ENCODE measurements around the gene C1orf52.

The C1orf52 gene

DNA sequence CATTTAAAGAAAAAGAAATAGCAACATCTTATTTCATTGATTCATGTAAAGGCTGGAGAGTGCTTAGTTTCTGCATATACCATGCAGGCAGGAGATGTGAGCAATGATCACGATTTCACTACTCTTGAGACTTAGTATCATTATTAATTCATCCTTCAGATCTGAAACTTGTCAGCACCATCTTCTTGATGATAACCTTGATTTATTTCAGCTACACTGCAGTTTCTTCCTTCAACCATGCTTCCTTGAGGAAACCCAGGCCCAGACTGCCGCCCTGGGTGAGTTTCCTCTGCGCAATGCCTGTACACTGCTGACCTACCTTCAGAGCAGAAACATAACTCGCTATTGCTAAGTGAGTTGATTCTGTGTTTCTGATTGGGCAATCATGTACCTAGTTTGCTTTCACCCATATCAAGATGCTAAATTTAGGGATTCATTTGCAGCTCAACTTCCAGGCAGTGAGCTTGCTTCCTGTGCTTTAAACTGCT lies 30.4 kb upstream of the C1orf52 start:
- no peak overlapping the region for H3K4me3 Mint-ChIP-seq
- no peaks in the 10 kb centered on the region for H3K4me1 Mint-ChIP-seq
- no peak for DNase-seq
- H3K36me3 Mint-ChIP-seq: no peaks in the 10 kb centered on the region
- no peaks in the 10 kb centered on the region for H3K9me3 Mint-ChIP-seq
- H3K27me3 Mint-ChIP-seq: peaks cover 20% of the 10 kb centered on the region
- no peak overlapping the region for H3K27ac Mint-ChIP-seq
- CTCF ChIA-PET: no interaction called here

DNA sequence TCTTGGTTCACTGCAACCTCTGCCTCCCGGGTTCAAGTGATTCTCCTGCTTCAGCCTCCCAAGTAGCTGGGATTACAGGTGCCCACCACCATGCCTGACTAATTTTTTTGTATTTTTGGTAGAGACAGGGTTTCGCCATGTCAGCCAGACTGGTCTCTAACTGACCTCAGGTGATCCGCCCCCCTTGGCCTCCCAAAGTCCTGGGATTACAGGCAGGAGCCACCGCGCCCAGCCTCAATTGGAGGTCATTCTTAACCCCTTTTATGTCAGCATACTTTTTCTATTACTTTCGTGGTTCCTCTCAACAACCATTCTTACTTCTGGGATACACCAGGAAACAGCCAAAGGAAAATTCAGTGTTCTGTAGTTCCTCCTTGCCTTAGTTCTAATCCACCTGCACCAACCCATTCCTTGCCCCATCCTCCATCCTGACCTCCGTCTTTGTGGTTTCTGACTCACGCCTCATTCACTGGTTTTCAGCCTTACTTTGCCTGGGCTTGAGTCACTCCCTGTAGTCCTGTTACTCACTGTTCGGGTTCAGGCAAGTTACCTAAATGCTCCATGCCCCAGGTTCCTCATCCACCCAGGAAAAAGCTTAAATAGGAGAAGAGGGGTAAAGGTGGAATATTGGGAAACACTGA lies 29.9 kb upstream of the C1orf52 start:
- no peaks in the 10 kb centered on the region for H3K36me3 Mint-ChIP-seq
- DNase-seq: no peak
- CTCF ChIA-PET: interaction anchor here (1.3 kb wide), 1 partner anchor 344 kb away, joined by 3 read pairs; no protein-coding TSS in a partner anchor
- H3K4me1 Mint-ChIP-seq: no peaks in the 10 kb centered on the region
- H3K9me3 Mint-ChIP-seq: no peaks in the 10 kb centered on the region
- no peak overlapping the region for H3K27ac Mint-ChIP-seq
- H3K4me3 Mint-ChIP-seq: no peak overlapping the region
- H3K27me3 Mint-ChIP-seq: peaks cover 20% of the 10 kb centered on the region

DNA sequence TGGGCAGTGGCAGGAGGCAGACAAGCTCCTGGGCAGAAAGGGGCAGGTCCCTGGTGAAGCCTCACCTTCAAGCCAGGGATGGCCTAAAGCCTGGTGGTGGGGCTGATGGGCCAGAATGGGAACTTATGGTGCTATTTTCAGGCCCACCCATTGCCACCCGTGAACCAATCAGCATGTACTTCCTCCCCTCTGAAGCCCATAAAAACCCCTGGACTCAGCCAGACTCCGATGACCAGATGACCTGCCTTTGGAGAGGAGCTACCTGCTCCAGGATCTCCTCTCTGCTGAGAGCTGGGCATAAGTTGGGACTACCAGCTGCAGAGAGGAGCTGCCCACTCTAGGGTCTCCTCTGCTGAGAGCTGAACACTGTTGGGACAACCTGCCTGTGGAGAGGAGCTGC lies 24.7 kb upstream of the C1orf52 start:
- Mint-ChIP-seq H3K9me3 (no peaks in the 10 kb centered on the region), H3K4me3 (no peak overlapping the region), H3K36me3 (no peaks in the 10 kb centered on the region), H3K27ac (no peak overlapping the region), H3K4me1 (peaks cover 5% of the 10 kb centered on the region), H3K27me3 (peaks cover 30% of the 10 kb centered on the region)
- DNase-seq: no peak
- CTCF ChIA-PET: interaction anchor here (1.0 kb wide), 1 partner anchor 8 kb away, joined by 3 read pairs; no protein-coding TSS in a partner anchor

DNA sequence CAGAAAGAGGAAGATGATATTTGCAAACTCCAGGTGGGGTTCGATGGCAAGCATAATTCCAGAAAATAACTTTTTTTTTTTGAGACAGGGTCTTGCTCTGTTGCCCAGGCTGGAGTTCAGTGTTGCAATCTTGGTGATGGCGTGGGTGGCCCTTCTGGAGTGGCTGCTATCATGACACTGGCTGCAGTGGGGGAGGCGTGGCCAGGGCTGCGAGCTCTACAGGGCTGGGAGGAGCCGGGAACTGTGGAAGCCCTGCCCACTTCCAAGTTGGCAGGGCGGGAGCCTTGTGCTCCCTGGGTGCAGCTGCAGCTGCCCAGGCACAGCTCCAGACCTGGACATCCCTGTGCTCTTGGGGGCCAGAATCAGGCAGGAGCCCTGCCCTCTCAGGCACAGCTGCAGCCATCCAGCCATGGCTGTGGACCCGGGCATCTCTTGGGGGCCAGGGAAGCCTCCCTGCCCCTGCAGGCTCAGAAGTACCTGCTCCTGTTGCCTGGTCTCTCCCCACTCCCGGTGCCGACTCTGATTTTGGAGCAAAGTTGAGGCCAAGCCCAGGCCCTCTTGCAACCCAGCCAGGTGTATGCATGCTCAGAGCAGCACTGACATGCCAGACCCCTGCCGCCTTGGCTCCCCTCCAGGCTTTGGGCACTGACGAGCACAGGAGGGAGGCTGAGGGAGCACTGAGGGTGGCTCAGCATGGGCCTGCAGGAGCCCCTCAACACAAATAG lies 24.2 kb upstream of the C1orf52 start:
- Mint-ChIP-seq H3K36me3 (no peaks in the 10 kb centered on the region), H3K27ac (no peak overlapping the region), H3K4me3 (no peak overlapping the region), H3K4me1 (peaks cover 11% of the 10 kb centered on the region), H3K9me3 (no peaks in the 10 kb centered on the region), H3K27me3 (peaks cover 35% of the 10 kb centered on the region)
- CTCF ChIA-PET: interaction anchor here (1.0 kb wide), 1 partner anchor 8 kb away, joined by 3 read pairs; no protein-coding TSS in a partner anchor
- DNase-seq: no peak

DNA sequence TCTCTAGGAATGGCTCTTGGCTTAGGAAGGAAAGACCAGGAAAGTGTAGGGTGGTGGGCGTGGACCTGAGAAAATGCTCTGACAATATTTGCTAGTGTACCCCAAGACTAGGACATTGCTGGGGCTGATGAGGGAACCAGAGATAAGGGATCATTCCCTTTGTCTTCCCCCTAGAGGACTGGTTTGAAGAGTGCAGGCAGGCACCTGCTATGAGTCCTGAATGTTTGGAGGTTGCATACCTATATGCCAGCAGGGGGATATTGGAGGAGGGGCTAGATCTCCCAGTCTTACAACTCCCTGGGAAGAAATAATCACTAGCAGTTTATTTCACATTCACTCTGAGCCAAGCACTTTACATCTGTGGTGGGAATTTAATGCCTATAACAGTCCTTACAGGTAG lies 23.0 kb upstream of the C1orf52 start:
- Mint-ChIP-seq H3K4me1 (peaks cover 12% of the 10 kb centered on the region), H3K27me3 (peaks cover 30% of the 10 kb centered on the region), H3K36me3 (no peaks in the 10 kb centered on the region), H3K4me3 (no peak overlapping the region), H3K27ac (no peak overlapping the region), H3K9me3 (no peaks in the 10 kb centered on the region)
- DNase-seq: no peak
- CTCF ChIA-PET: no interaction called here

DNA sequence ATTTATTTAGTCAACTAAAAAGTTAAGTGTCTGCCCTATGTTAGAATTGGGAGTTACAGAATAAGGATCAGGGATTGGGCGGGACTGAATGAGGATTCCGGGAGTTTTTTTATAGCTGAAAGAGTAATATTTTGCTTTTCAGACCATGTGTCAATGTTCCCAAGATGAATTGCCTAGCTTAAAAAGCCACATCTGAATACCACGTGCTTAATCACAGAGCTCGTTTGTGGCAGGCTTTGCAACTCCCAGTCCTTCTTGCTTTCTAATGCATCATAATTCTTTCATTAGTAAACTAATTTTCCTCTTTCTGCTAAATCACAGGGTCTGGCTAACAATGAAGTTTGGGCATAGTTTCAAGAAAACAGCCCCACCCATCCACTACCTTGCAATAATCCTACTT lies 21.2 kb upstream of the C1orf52 start:
- H3K27ac Mint-ChIP-seq: no peak overlapping the region
- no peaks in the 10 kb centered on the region for H3K36me3 Mint-ChIP-seq
- CTCF ChIA-PET: no interaction called here
- no peaks in the 10 kb centered on the region for H3K9me3 Mint-ChIP-seq
- H3K27me3 Mint-ChIP-seq: peaks cover 26% of the 10 kb centered on the region
- no peak overlapping the region for H3K4me3 Mint-ChIP-seq
- peaks cover 18% of the 10 kb centered on the region for H3K4me1 Mint-ChIP-seq
- no peak for DNase-seq

DNA sequence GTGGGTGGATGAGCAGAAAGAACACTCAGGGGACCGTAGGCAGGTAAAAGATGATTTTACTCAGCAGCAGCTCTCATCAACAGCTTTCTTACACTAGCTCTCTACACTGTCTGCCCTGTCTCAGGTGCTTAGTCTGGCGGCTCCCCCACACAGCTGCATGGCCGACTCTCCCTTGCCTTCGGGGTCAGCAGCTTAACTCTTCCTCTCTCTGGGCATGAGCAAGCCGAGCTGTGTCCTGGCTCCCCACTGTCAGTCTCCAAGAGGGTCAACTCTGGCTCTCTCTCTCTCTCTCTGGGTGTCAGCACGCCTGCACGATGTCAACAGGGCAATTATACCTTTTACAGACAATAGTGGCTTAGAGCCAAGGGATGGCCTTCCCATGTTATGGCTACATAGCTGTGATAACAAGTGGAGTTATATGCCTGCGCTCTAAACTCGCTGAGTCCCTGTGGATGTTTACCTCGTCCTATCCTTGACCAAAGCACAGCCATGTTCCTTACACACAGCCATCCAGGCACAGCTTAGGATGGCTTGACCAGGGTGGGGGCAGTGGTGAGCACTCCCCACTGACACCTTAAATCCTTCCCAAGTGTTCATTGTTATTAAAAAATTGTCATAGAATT lies 20.1 kb upstream of the C1orf52 start:
- H3K36me3 Mint-ChIP-seq: peaks cover 4% of the 10 kb centered on the region
- no peak overlapping the region for H3K4me3 Mint-ChIP-seq
- H3K27ac Mint-ChIP-seq: no peak overlapping the region
- H3K9me3 Mint-ChIP-seq: no peaks in the 10 kb centered on the region
- DNase-seq: no peak
- H3K4me1 Mint-ChIP-seq: peaks cover 28% of the 10 kb centered on the region
- CTCF ChIA-PET: interaction anchor here (1.0 to 2.4 kb wide), 2 partner anchors 21 to 24 kb away, joined by 3 to 5 read pairs; partner anchors contain the start of gene C1orf52
- peaks cover 26% of the 10 kb centered on the region for H3K27me3 Mint-ChIP-seq

DNA sequence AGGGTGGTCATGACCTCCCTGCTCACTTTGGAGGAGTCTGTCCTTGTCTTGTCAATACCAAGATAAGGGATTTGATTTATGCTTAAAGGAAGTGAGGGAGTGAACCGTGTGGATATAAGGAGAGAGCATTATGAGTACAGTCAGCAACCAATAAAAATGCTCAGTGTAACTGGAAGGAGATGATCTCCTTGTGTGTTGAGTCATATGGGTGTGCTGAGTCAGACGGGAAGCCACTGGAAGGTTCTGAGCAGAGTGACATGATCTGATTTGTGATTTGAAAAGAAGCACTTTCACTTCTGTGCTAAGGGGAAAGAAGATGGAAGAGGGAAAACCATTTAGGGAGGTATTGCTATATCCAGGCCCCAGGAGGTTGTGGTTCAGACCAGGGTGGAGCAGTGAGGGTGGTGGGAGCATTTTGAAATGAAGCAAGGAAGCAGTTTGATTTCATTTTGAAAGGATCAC lies 19.4 kb upstream of the C1orf52 start:
- peak; percentile 36 for DNase-seq
- Mint-ChIP-seq H3K27ac (peak overlapping the region; percentile 1), H3K4me1 (peaks cover 35% of the 10 kb centered on the region), H3K27me3 (peaks cover 26% of the 10 kb centered on the region), H3K9me3 (no peaks in the 10 kb centered on the region), H3K4me3 (no peak overlapping the region), H3K36me3 (peaks cover 5% of the 10 kb centered on the region)
- CTCF ChIA-PET: interaction anchor here (2.4 kb wide), 1 partner anchor 20 kb away, joined by 5 read pairs; the partner anchor contains the start of gene C1orf52

DNA sequence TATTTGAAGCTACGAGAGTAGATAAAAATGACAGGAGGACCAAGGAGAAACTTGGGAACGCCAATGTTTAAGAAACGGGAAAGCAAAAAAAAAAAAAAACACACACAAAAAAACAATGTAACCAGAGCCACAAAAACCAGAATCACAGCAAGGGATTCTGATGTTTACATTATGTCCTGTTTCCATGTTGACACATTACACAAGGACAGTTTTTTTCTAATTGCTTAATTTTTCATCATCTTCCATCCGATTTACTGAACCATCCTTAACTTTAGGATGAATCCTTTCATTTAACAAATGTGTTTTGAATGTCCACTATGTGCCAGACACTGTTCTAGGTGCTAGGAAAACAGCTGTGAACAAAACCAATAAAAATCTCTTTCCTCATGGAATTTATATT lies 18.3 kb upstream of the C1orf52 start:
- Mint-ChIP-seq H3K27me3 (peaks cover 26% of the 10 kb centered on the region), H3K4me1 (peaks cover 46% of the 10 kb centered on the region), H3K36me3 (peaks cover 16% of the 10 kb centered on the region), H3K4me3 (no peak overlapping the region), H3K27ac (no peak overlapping the region), H3K9me3 (no peaks in the 10 kb centered on the region)
- no peak for DNase-seq
- CTCF ChIA-PET: interaction anchor here (0.6 to 2.4 kb wide), 2 partner anchors 19 to 422 kb away, joined by 3 to 5 read pairs; partner anchors contain the start of gene C1orf52

DNA sequence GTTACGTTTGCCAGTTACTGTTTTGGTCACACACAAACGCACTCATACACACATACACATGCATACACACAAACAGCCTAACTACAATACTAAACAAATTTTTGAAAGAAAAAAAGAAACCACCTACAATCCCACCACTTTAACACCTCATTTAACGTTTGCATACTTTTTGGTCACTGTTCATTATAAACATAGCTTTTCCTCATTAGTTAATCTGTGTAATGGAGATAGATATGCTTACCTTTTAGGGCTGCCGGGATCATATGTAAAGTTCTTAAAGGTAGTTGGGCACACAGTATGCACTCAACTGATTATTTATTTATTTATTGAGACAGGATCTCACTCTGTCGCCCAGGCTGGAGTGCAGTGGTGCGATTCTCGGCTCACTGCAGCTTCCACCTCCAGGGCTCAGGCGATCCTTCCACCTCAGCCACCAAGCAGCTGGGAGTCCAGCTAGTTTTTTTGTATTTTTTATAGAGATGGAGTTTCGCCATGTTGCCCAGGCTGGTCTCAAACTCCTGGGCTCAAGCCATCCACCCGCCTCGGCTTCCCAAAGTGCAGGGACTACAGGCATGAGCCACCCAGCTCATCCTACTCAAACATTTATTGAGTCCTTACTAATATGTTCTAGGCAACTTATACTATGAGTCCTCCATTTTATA lies 17.6 kb upstream of the C1orf52 start:
- no peak for DNase-seq
- H3K27me3 Mint-ChIP-seq: peaks cover 21% of the 10 kb centered on the region
- CTCF ChIA-PET: interaction anchor here (0.6 to 2.7 kb wide), 3 partner anchors 17 to 421 kb away, joined by 3 to 15 read pairs (median 13); partner anchors contain the start of gene C1orf52

DNA sequence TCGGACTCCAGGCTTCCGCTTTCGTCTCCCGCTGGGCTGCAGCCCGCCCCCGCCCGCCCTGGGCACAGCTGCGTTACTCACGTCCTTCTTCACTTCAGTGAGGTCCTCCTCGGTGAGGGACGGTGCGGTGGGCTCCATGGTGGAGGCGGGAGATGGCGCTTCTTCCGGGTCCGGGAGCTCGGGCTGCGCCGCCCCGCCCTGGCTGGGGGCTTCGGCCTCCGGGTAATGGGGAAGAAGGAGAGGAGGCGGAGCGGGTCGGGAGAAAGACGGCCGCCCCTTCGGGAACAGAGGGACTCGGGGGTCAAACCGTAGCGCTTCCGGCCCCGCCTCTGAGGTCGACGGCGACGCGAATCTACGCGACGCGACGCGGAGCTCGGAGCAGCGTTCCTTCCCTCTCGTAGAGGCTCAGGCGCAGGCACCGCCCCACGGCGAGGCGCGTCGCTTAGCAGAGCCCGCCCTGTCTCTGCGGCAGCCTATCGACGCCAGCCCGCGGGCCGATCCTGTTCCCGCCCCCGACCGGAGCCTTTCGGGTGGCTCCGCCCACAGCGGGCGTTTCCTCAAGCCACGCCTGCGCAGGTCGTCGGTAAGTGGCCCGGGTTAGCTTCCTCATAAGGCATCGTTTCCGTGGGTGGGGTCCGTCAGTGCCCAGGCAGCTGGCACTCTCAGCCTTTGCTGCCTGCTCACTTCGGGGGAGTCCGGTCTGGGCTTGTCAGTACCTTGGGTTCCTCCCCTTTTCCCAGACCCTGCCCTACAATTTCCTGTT lies 16.9 kb upstream of the C1orf52 start, which contains the start of gene BCL10:
BCL10 (minus strand) TSS at position 418 of the 763 bp plus-strand sequence; CDS start at position 138, 280 bp downstream.
- H3K4me1 Mint-ChIP-seq: peaks cover 47% of the 10 kb centered on the region
- CTCF ChIA-PET: interaction anchor here (0.8 to 2.7 kb wide), 5 partner anchors 8 to 332 kb away, joined by 3 to 15 read pairs (median 3); partner anchors contain the start of gene C1orf52

More for the DNA sequence above, 17.6 kb upstream of the C1orf52 start:
- peaks cover 19% of the 10 kb centered on the region for H3K36me3 Mint-ChIP-seq
- peak overlapping the region; percentile 81 for H3K4me3 Mint-ChIP-seq
- peak overlapping the region; percentile 86 for H3K27ac Mint-ChIP-seq
- no peaks in the 10 kb centered on the region for H3K9me3 Mint-ChIP-seq
- H3K4me1 Mint-ChIP-seq: peaks cover 47% of the 10 kb centered on the region

DNA sequence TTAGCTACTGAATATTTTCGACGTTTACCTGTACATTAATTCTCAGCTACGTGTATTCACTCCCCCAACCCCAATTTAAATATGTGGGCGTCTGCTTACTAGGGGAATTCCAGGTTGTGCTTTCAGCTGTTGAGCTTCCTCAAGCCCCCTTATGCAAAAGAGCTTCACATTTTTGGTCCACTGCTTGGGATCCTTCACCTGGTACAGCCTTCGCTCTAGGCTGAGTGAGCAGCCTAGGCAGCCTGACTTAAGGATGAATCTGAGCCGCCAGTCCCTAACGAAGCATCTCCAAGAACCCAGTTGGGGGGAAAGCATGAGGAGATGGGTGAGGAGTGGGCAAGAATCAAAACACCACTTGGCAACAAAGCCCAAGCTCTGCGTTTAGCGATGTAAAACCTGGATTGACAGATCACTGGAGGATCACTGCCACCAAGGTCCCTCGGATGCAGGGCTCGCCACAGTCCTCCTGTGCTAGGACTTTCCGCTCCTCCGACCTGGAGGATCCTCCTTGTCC lies 16.3 kb upstream of the C1orf52 start:
- Mint-ChIP-seq H3K36me3 (peaks cover 24% of the 10 kb centered on the region), H3K27me3 (peaks cover 13% of the 10 kb centered on the region), H3K4me3 (peak overlapping the region; percentile 81), H3K4me1 (peaks cover 53% of the 10 kb centered on the region), H3K9me3 (no peaks in the 10 kb centered on the region), H3K27ac (peak overlapping the region; percentile 86)
- no peak for DNase-seq
- CTCF ChIA-PET: interaction anchor here (0.8 to 2.7 kb wide), 5 partner anchors 9 to 331 kb away, joined by 3 to 15 read pairs (median 3); partner anchors contain the start of gene C1orf52

More for the DNA sequence above, 16.9 kb upstream of the C1orf52 start, which contains the start of gene BCL10:
- peaks cover 20% of the 10 kb centered on the region for H3K27me3 Mint-ChIP-seq
- H3K36me3 Mint-ChIP-seq: peaks cover 19% of the 10 kb centered on the region
- H3K4me3 Mint-ChIP-seq: peak within 1 kb of the TSS; percentile 81
- H3K27ac Mint-ChIP-seq: peak within 1 kb of the TSS; percentile 86
- DNase-seq: peak; percentile 98
- no peaks in the 10 kb centered on the region for H3K9me3 Mint-ChIP-seq
